A204.1 (cell line): ENCODE data around the gene GATM.

Source experiments
- FAIRE-seq: peaks from 2 replicates; lab custom pipeline; 2012; peaks lifted over from hg19 to GRCh38; lab: Jason Lieb, UNC

GATM gene, protein sequence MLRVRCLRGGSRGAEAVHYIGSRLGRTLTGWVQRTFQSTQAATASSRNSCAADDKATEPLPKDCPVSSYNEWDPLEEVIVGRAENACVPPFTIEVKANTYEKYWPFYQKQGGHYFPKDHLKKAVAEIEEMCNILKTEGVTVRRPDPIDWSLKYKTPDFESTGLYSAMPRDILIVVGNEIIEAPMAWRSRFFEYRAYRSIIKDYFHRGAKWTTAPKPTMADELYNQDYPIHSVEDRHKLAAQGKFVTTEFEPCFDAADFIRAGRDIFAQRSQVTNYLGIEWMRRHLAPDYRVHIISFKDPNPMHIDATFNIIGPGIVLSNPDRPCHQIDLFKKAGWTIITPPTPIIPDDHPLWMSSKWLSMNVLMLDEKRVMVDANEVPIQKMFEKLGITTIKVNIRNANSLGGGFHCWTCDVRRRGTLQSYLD

DNA sequence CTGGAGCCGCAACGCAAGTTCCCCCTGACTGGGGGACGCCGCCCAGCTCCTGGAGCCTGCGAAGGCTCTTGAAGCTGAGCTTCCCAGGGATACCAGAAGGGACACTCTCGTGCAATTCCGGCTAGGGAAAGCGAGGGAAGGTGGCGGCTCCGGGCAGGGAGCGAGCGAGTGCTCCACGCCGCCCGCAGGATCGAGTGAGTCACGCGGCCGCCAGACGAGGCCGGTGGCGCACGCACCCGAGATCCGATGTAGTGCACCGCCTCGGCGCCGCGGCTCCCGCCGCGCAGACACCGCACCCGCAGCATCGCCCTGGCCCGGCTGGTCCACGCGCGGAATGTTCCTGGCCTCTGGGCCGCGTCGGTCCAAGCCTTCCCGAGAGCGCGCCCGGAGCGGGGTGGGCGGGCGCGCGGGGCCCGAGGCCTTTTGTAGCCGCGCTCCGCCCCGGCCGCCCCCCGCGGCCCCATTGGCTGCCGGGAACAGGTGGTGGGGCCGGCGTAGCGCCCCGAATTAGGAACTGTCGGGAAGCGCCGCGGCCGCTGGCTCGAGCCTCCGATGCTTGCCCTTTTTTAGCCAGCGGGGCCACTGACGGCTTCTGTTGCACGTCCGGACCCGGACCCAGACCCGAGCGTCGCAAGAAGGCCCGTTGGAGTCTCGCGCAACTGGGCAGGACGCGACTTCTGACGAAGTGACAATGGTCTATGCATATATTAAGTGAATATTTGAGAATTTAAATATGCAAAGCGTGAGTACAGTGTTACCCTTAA lies at the start of gene GATM:
Gene GATM, minus strand, starts transcription at position 396 of the 764 bp plus-strand sequence. Its CDS starts 91 bp downstream, at position 305.
- FAIRE-seq: no peak

DNA sequence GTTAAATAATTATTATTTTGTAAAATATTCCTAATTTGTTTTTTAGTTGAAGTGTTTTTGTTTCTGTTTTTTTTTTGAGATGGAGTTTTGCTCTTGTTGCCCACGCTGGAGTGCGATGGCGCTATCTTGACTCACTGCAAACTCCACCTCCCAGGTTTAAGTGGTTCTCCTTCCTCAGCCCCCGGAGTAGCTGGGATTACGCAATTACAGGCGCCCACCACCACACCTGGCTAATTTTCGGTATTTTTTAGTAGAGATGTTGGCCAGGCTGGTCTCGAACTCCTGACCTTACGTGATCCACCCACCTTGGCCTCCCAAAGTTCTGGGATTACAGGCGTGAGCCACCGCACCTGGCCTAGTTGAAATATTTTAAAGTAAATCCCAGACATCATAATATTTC lies 48.7 kb upstream of the GATM start:
- no peak for FAIRE-seq

DNA sequence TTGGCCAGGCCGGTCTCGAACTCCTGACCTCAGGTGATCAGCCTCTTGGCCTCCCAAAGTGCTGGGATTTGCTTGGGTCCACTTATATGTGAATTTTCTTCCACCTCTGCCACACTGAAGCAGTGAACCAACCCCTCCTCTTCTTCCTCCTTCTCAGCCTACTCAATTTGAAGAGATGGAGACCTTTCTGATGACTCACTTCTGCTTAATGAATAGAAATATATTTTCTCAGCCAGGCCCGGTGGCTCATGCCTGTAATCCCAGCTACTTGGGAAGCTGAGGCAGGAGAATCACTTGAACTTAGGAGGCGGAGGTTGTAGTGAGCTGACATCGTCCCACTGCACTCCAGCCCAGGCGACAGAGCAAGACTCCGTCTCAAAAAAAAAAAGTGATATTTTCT lies 46.8 kb upstream of the GATM start:
- FAIRE-seq: no peak

- FAIRE-seq: no peak
Observed at GRCh38 chr15:45424429-45424828, 46.1 kb upstream of the GATM start.

GRCh38 chr15:45417303-45417950 lies 39.1 kb upstream of the GATM start:
- FAIRE-seq: no peak

- no peak for FAIRE-seq
Observed at GRCh38 chr15:45414215-45414885, 36.0 kb upstream of the GATM start.

- FAIRE-seq: no peak
Observed at GRCh38 chr15:45409596-45409995, 31.3 kb upstream of the GATM start.

GRCh38 chr15:45407786-45408185 lies 29.4 kb upstream of the GATM start:
- no peak for FAIRE-seq

DNA sequence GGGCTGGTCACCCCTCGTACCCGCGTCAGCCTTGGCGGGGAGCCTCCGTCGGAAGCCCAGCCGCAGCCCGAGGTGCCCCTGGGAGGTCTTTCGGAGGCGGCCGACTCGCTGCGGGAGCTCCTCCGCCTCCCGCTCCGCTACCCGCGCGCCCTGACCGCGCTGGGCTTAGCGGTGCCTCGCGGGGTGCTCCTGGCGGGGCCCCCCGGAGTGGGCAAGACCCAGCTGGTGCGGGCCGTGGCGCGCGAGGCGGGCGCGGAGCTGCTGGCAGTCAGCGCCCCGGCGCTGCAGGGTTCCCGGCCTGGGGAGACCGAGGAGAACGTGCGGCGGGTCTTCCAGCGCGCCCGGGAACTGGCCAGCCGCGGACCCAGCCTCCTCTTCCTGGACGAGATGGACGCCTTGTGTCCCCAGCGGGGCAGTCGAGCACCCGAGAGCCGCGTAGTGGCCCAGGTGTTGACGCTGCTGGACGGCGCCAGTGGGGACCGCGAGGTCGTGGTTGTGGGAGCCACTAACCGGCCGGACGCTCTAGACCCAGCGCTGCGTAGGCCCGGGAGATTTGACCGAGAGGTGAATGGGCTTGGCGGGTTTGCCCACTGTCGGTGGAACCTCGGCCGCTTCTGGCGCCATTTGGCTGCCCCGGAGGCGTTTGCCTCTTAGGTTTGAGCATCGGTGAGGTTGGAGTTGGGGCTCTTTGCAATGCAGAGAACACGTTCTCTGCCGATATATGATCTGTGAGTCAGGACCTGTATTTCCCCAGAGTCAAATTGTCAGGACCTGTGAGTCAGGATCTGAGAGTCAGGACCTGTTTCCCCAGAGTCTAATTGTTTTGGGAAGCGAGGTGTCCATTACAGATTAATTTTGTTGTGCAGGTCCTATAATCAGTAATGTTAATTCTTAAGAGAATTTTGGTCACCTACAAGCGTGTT lies 24.9 kb upstream of the GATM start:
- FAIRE-seq: no peak

GRCh38 chr15:45402162-45402954 lies 24.0 kb upstream of the GATM start:
- peak; percentile 91 for FAIRE-seq

DNA sequence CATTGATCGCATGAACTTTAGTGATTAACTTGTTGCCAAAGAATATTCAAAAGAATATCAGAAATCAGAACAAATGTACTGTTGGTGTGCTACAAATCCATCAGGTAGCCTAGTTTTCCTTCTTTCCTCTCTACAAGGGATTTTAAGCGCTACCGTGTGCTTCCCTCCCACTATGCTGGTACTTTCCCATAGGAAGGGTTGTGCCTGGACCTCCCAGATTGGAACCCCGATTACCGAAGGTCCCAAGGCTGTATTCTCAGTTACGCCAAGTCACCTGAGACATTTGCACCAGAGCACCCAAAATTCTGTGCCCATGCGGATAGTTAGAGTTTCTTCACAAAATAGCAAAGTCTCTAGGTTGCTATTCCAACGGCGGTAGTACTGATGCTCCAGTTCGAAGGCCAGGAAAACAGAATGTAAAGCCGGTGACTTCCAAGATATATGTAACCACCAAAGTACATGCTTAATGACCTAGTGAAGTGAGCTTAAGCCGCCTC lies 23.4 kb upstream of the GATM start:
- FAIRE-seq: no peak

DNA sequence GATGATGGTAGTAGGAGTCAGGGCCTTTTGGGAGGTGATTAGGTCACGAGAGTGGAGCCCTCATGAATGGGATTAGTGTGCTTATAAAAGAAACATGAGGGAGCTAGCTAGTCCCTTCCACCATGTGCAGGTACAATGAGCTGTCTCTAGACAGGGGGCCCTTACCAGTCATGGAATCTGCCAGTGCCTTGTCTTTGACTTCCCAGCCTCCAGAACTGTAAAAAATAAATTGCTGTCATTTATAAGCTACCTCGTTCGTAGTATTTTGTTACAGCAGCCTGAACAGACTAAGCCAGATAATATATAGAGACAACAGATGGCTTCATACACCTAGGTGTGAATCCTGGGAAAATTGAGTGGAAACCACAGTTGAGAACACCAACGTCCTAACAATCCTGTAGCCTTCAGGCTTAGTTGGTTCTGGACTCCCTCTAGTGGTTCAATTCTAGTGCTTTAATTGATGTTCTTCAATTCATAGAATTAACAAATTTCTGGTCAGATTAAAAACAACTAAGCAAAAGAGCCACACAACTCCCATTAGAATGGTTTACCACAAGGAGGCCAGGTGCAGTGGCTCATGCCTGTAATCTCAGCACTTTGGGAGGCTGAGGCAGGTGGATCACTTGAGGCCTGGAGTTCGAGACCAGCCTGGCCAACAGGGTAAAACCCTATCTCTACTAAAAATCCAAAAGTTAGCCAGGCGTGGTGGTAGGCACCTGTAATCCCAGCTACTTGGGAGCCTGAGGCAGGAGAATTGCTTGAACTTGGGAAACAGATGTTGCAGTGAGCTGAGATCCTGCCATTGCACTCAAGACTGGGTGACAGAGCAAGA lies 21.3 kb upstream of the GATM start:
- peak; percentile 51 for FAIRE-seq

DNA sequence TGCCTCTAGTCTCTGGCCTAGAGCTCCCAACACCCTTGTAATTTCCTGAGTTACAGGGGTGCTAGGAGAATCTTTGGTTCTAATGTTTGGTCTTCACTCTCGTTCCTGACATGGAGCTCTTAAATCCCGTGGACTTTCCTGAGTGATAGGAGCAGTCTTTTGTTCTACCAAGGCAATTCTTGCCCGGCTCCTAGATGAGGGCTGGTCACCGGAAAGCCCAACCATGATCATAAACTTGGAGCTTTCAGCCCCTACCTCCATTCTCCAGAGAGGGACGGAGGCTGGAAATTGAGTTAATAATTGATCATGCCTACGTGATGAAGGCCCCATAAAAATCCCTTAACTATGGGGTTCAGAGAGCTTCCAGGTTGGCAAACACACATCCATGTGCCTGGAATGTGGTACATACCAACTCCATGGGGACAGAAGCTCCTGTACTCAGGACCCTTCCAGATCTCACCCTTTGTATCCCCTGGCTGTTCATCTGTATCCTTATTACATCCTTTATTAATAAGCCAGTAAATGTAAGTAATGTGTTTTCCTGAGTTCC lies 18.8 kb upstream of the GATM start:
- no peak for FAIRE-seq

DNA sequence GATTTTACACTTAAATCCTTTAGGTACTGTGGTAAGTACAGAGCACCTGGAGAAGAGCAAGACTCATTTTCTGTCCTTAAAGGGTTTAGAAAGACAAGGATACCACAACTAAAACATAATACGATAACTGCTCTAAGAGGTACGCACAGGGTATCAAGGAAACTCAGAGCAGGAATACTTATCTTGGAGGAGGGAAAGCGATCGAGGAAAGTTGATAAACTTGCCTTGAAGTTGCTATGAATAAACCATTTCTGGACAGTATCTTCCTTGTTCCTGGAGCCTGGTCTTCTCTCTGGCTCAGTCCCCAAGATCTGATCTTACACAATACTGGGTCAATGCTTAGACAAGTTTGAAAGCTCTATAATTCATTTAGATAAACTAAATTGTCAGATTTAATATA lies 17.6 kb upstream of the GATM start:
- no peak for FAIRE-seq

DNA sequence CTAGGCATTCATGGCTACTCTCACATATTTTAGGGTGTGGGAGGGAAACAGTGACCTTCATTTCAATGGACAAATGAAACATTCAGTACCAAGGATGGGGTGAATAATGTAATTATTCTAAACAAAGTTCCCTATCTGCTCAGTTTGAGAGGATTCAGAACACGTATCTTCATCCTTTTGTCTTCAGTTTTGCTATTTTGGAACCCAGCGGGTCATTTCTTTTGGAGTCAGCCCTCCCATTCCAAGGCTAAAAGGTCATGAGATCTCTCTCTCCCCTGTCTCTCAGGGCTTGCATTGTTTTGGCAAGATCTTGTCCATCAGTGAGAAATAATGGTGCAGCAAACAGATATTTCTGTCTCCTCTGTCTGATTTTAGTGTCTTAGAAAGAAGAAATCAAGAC lies 16.3 kb upstream of the GATM start:
- no peak for FAIRE-seq

GRCh38 chr15:45393851-45394250 lies 15.5 kb upstream of the GATM start:
- FAIRE-seq: no peak

DNA sequence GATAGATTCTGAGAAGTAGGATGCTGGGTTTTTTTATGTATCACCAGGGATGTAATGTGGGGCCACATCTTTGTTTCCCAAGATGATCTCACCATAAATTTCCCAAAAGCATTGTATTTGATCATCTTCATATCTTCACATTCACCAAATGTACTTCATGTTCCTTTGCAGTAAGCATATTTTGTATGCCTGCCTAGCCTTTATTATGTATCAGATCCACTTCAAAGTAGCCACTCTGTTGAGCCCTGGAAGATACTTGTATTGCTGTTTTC lies 14.2 kb upstream of the GATM start:
- no peak for FAIRE-seq

DNA sequence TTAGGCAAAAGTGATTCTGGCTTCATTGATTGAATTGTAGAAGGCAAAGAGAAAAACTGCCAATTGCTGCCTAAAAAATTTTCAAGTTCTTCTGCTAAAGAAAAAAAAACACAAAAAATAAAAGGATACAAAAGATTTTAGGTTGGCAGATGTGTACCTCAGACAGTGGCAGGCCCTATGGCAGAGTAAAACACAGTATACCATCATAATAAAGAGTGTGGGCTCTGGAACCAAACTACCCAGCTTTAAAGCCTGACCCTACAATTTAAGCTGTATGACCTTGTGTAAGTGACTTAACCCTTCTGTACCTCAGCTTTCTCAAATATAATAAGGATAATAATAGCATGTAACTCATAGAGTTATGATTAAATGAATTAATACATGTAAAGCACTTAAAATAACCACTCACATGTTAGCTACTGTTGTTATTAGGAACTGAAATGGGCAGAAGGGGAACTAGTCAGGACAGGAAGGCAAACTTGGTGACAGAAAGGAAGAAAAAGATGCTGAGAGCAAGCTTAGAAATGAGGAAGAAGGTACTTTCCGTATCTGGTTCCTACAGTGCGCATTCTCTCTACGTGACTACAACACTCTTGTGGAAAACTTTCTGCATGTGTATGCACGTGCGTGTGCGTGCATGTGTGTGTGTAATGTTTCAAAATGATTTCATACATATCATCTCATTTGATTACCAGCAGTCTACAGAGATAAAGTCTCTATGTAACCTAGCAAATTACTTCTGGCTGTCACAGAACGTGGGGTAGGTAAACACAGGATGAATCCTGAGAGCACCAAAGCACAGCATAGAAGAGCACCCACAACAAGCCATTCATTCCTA lies 13.6 kb upstream of the GATM start:
- FAIRE-seq: no peak

DNA sequence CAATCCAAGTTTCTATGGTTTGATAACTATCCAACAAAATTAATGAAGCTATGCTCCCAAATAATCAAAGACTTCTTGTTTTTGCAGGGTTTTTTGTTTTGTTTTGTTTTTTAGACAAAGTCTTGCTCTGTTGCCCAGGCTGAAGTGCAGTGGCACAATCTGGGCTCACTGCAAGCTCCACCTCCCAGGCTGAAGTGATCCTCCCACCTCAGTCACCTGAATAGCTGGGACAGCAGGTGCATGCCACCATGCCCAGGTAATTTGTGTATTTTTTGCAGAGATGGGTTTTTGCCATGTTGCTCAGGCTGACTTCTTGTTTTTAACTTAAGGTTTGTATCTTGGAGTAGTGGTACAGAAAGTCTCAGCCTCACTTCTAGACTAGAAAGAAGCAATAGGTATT lies 11.0 kb upstream of the GATM start:
- no peak for FAIRE-seq
